Right ventricle myocardium inferior (tissue), 1 donor: Measurements from ENCODE around the gene SLC34A2. TPM values are rescaled to one million over a fixed set of nuclear protein-coding genes. Genes with fewer than 3 reads are reported as not detected.

Experiments
- ATAC-seq: fragments of 200-7000 bp; cut with Tn5 transposase; one replicate; pipeline ENCODE4 v1.9.1; 2020; ENCODE audit warnings: mild to moderate bottlenecking, moderate library complexity
- DNase-seq: peaks from one replicate; pipeline ENCODE4 v3.0.0; 2021; ENCODE audit errors: missing footprints
- intact Hi-C: fragments of 100-400 bp; cut with DNase I; formaldehyde crosslinking; loops from one replicate; pipeline ENCODE4 v1.11.0; 2022
- total RNA-seq: library from RNA; stranded (reverse); fragmentation: NEBNext Ultra II Directional; extraction: Animal tissue kit (Norgen Biotek cat#: 25700); gene quantifications from one replicate; pipeline ENCODE4 v1.2.1, GENCODE V29; 2021
- donor health status: DM: no; HTN: yes; CAD: no; lungs with severe emphysema.

Gene SLC34A2
- total RNA-seq, 1 donor from 2014 or later: 0.08 TPM

DNA sequence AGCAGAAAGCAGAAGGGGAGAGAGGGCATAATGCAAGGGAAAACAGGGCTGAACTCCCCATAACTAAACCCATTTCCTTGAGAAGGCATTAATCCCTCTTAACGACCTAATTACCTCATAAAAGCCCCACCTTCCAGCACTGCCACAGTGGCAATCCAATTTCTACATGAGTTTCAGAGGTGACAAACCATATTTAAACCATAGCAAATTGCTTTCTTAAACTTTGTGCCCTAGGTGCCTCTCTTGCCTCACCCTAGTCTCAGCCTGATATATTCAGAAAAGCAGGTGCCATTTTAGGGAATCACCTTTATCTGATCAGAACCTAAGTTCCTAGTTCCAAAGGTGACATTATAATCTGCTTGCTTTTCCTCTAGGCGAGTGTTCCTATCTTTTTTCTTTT lies 48.9 kb downstream of the SLC34A2 start:
- intact Hi-C loops: no loop called here
- ATAC-seq (no peak), DNase-seq (no peak)

DNA sequence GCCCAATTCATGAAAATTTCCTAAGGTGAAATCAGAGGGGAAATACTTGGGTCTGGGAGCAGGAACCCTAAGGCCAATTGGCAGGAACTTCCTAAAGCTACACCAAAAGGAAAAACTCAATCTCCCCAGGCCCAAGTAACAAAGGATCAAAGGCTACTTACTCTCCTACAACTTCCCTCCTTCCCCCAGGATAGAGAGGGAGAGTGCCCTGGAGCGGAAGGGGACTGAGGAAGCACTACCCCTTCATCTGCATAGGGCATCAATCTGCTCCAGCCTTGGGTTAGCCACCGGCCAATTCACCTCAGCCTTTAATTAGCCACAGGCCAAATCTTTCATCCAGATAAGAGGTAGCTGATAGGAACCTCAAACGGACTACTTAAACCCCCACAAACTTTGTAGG lies 55.0 kb downstream of the SLC34A2 start:
- intact Hi-C loops: no loop called here
- DNase-seq: no peak
- ATAC-seq: no peak

DNA sequence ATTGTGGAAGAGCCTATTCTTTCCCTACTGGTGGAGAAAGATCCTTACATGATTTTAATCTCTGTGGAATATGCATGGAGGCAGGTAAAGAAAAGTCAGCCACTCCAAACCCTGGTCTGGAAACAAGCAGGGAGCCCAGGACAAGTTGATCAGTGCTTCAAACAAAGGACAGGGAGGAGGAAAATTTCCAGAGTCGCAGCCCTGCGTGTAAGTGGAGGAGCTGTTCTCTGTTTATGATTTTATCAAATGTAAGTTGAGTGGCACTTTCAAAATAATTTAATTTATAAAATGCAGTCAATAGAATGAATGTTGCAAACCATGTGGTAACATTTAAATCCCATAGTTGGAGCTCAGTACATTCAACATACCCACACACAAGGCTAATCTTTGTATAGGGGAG lies 57.0 kb downstream of the SLC34A2 start:
- no peak for DNase-seq
- intact Hi-C loops: no loop called here
- ATAC-seq: no peak

DNA sequence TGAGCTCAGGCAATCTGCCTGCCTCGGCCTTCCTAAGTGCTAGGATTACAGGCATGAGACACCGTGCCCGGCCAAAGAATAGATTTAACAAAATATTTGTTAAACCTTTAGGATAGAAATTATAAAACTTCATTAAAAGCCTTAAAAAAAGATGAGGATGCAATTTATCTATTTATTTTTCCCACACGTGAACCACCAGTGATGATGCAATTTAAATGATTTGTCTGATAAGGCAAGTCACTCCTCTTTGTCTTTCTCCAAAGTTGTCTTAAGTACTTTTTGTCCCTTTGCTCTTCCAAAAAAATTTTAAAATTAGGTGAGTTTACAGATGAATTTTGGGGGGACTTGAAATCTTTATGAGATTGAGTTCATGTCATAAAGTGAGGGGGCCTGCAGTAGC lies 58.2 kb downstream of the SLC34A2 start:
- intact Hi-C loops: no loop called here
- ATAC-seq: no peak
- no peak for DNase-seq

DNA sequence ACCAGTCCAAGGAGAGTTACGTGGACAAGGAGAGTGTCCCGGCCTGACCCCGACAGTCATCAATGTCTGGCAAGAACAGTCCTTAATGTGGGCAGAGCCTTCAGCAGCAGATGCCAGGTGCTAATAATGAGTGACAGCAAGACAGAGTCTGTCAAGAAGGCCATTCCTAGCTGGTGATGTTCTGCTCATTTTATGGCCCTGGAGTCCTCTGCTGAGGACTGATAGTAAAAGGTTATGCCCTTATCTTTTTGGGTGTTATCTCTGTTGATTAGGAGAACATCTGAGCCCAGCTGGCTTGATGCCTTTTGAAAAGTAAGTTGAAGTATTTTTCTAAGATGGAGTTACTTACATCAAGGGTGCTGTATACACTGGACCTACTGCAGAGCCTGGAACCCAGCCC lies 67.3 kb downstream of the SLC34A2 start:
- DNase-seq: no peak
- intact Hi-C loops: no loop called here
- ATAC-seq: no peak

DNA sequence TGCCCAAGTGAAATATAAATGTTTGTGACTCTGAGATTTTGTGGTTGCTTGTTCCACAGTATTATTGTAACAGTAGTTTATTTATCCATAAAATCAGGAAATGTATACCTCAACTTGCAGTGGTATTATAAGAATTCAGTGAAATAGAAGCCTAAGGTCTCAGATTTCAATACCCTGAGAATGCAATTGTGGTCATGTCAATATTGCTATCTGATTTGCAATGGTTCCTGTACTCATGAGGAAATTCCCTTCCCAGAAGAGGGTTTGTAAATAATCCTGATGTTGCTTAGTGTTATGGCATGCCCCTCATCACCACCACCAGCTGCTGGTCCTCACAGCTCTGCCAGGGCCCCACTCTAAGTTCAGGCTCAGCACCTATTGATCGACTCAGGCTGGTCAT lies 67.8 kb downstream of the SLC34A2 start:
- no peak for DNase-seq
- no peak for ATAC-seq
- intact Hi-C loops: no loop called here

DNA sequence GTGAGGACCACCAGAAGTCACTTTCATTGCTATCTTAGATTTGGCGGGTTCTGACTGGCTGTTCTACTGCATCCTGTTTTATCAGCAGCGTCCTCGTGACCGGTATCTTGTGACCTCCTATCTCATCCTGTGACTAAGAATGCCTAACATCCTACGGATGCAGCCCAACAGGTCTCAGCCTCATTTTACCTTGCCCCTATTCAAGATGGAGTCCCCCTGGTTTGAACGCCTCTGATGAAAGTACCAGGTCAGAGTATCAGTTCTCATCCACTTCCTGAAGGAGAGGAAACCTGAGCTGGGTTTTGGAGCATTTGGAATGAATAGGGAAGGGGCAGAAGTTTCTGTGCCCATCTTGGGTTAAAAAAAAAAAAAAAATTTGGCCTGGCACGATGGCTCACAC lies 70.2 kb downstream of the SLC34A2 start:
- no peak for DNase-seq
- intact Hi-C loops: no loop called here
- no peak for ATAC-seq

DNA sequence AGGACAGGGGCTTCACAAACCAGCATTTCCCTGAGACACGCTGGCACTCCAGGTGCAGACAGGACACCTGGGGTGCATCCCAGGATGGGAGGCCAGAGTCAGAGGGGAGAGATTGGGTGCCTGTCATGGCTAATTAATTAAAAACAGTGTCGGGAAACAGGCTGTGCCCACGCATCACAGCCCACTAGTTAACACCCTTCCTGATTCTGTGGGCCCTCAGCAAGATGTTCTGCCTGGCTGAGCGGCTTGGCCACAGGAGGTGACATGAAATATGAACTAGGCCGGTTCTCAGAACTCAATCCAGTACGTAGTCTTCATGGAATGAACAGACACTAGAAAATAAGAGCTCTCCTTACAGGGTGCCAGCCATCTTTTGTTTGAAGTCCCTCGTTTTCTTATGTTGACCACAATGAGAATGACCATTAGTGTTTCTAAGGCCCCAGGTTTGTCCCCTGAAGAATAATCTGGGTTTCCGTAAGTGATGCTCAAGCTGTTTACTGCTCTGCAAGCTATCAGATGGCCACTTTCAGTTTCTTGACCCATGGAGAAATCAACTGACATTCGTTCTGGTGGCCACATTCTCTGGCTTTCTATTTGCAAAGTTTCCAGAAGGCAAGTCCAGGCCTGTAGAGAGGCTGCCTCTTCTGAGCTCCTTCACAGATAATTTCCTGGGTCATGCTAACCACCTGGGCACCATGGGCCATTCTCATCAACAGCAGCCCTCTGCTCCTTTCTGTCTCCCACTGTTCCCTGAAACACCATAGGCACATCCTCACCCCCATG lies 72.3 kb downstream of the SLC34A2 start:
- ATAC-seq (no peak), DNase-seq (no peak)
- intact Hi-C loops: no loop called here

Other genes with a start within 250 kb of the SLC34A2 start
- gene SEL1L3, start 207.1 kb downstream of the SLC34A2 start, total RNA-seq: 3.9 TPM